Spleen (tissue), 11 donors: ENCODE data around the gene TLCD2. TPM values are rescaled to one million over a fixed set of nuclear protein-coding genes. Genes with fewer than 3 reads are reported as not detected.

Source experiments
- DNase-seq: peaks from one replicate; pipeline ENCODE4 v3.0.0-alpha.2; 2020
- H3K27ac ChIP-seq, 8 donors: fragments of 200-600 bp; sonication (generic) in 7 of 8; 1 replicate in 4 of 8; 2 replicates in 4 of 8; pipeline versions ENCODE4 v1.5.0 to v1.8.0; 2016 to 2021; ENCODE audit warnings: inconsistent platforms in 4 of 8, mild to moderate bottlenecking in 4 of 8, moderate library complexity in 1 of 8
- H3K27me3 ChIP-seq, 7 donors: fragments of 200-600 bp; sonication (generic) in 6 of 7; replicated peaks in 1 of 7; 1 replicate in 4 of 7; 2 replicates in 3 of 7; pipeline versions ENCODE4 v1.5.0 to v1.8.0; 2016 to 2021; ENCODE audit warnings: inconsistent platforms in 3 of 7, mild to moderate bottlenecking in 1 of 7
- H3K36me3 ChIP-seq, 6 donors: fragments of 200-600 bp; sonication (generic) in 5 of 6; 1 replicate in 4 of 6; 2 replicates in 2 of 6; pipeline versions ENCODE4 v1.5.0 to v1.8.0; 2016 to 2021; ENCODE audit warnings: inconsistent platforms in 2 of 6
- H3K4me1 ChIP-seq, 6 donors: fragments of 200-600 bp; sonication (generic) in 5 of 6; 1 replicate in 3 of 6; 2 replicates in 3 of 6; pipeline versions ENCODE4 v1.5.0 to v1.8.0; 2016 to 2021; ENCODE audit warnings: inconsistent platforms in 3 of 6
- H3K4me3 ChIP-seq, 8 donors: fragments of 200-600 bp; sonication (generic) in 7 of 8; 1 replicate in 4 of 8; 2 replicates in 4 of 8; pipeline versions ENCODE4 v1.5.0 to v1.8.0; 2016 to 2021; ENCODE audit warnings: inconsistent platforms in 4 of 8, mild to moderate bottlenecking in 4 of 8, moderate library complexity in 2 of 8
- H3K9me3 ChIP-seq, 8 donors: fragments of 200-600 bp; sonication (generic) in 7 of 8; 1 replicate in 4 of 8; 2 replicates in 4 of 8; pipeline versions ENCODE4 v1.5.0 to v1.8.0; 2016 to 2021; ENCODE audit warnings: inconsistent platforms in 4 of 8
- POLR2A ChIP-seq, 3 donors: fragments of 450-650 bp; IDR thresholded peaks; one replicate each; pipeline ENCODE4 v1.5.1; 2017; ENCODE audit warnings: antibody characterized with exemption in 3 of 3, mild to moderate bottlenecking in 1 of 3
- POLR2AphosphoS5 ChIP-seq, 3 donors: sonication (generic); formaldehyde crosslinking; IDR thresholded peaks; one replicate each; pipeline ENCODE4 v1.5.1; 2017; ENCODE audit warnings: antibody characterized with exemption in 3 of 3
- WGBS, 5 donors: extraction: QIAGEN DNeasy Blood & Tissue Kit in 3 of 5; methylation state at CpG; one replicate each; pipeline versions ENCODE4 v1.1.5 to v1.1.7; 2013 to 2018; 5-methylcytosine and 5-hydroxymethylcytosine counted together
- intact Hi-C: fragments of 100-400 bp; cut with DNase I; formaldehyde crosslinking; loops from one replicate; pipeline ENCODE4 v1.15.0; 2023; ENCODE audit warnings: low total_unique reads
- polyA plus RNA-seq, 3 donors: library from polyadenylated mRNA; stranded (reverse); fragments of 200-250 nt; gene quantifications; one replicate each; pipeline ENCODE4 v1.2.1, GENCODE V29; 2013
- total RNA-seq, 7 donors: library from RNA; depleted of rRNA in 3 of 7; stranded (reverse); fragments of >200 nt in 3 of 7; fragmentation: NEBNext Ultra II Directional in 4 of 7; extraction: Animal tissue kit (Norgen Biotek cat#: 25700) in 4 of 7; gene quantifications; one replicate each; pipeline versions ENCODE4 v1.1.0 to v1.2.1, GENCODE V29; 2016 to 2021
- TF ChIP-seq, protein P1 (sequence below), 11 experiments: fragments of 200-600 bp in 7 of 11; fragments of 450-650 bp in 4 of 11; sonication (generic) in 4 of 11; IDR thresholded peaks in 8 of 11; conservative IDR thresholded peaks in 3 of 11; 1 replicate in 7 of 11; 2 replicates in 4 of 11; pipeline versions ENCODE4 v1.4.0 to v1.8.0; 2016 to 2021; ENCODE audit warnings: antibody characterized with exemption in 11 of 11, inconsistent platforms in 4 of 11, mild to moderate bottlenecking in 1 of 11
- donor health status: healthy with polysubstance abuse.
- donor health status: DM: no; HTN: no; CAD: no; lungs with moderate emphysema.
- donor health status: DM: no; HTN: no; CAD: no.
- donor health status: Bipolar disorder and iron deficiency.
- donor health status: healthy.
- donor health status: DM: no; HTN: no; CAD: no.
- donor health status: DM: yes; HTN: yes; CAD: no.

TLCD2 gene
- total and polyA plus RNA-seq, 10 donors = 0.26 to 5.4 (median 2.0) TPM

- Histone ChIP-seq H3K9me3 (no peaks in the 10 kb centered on the region), H3K27me3 (no peaks in the 10 kb centered on the region), H3K4me1 (peaks cover 3 to 56% (median 14%) of the 10 kb centered on the region in 6 donors), H3K27ac (peak overlapping the region in 5 of 8 donors; percentile 31 to 71 (median 64)), H3K4me3 (no peak overlapping the region), H3K36me3 (no peaks in the 10 kb centered on the region)
- intact Hi-C loops = no loop called here
- TF ChIP-seq POLR2AphosphoS5 (IDR thresholded peaks at IDR 0.05) = no peak
- TF ChIP-seq POLR2A (IDR thresholded peaks at IDR 0.05) = no peak
- TF ChIP-seq, protein P1, sequence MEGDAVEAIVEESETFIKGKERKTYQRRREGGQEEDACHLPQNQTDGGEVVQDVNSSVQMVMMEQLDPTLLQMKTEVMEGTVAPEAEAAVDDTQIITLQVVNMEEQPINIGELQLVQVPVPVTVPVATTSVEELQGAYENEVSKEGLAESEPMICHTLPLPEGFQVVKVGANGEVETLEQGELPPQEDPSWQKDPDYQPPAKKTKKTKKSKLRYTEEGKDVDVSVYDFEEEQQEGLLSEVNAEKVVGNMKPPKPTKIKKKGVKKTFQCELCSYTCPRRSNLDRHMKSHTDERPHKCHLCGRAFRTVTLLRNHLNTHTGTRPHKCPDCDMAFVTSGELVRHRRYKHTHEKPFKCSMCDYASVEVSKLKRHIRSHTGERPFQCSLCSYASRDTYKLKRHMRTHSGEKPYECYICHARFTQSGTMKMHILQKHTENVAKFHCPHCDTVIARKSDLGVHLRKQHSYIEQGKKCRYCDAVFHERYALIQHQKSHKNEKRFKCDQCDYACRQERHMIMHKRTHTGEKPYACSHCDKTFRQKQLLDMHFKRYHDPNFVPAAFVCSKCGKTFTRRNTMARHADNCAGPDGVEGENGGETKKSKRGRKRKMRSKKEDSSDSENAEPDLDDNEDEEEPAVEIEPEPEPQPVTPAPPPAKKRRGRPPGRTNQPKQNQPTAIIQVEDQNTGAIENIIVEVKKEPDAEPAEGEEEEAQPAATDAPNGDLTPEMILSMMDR (IDR thresholded peaks at IDR 0.05 in 8 of 11, conservative IDR thresholded peaks at IDR 0.05 in 3 of 11) = no peak
- WGBS, 5 donors = 71 to 84% (median 74%) methylated on average over 17 to 20 of the region's 20 CpGs
- DNase-seq = no peak
These were observed 45.2 kb upstream of the TLCD2 start for GRCh38 chr17:1755252-1755826.

GRCh38 chr17:1754430-1755112, 44.4 kb upstream of the TLCD2 start:
- DNase-seq = no peak
- Histone ChIP-seq H3K4me1 (peaks cover 3 to 56% (median 14%) of the 10 kb centered on the region in 6 donors), H3K9me3 (no peaks in the 10 kb centered on the region), H3K4me3 (no peak overlapping the region), H3K36me3 (no peaks in the 10 kb centered on the region), H3K27me3 (no peaks in the 10 kb centered on the region), H3K27ac (peak overlapping the region in 2 of 8 donors; percentile 4 to 71)
- WGBS, 5 donors = 76 to 89% (median 82%) methylated on average over 14 to 25 of the region's 25 CpGs
- TF ChIP-seq, protein P1 (IDR thresholded peaks at IDR 0.05 in 8 of 11, conservative IDR thresholded peaks at IDR 0.05 in 3 of 11) = no peak
- TF ChIP-seq POLR2AphosphoS5 (IDR thresholded peaks at IDR 0.05) = no peak
- no peak for TF ChIP-seq POLR2A (IDR thresholded peaks at IDR 0.05)
- intact Hi-C loops = no loop called here

- peaks cover 3 to 51% (median 14%) of the 10 kb centered on the region in 6 donors for H3K4me1 ChIP-seq
- no peaks in the 10 kb centered on the region for H3K9me3 ChIP-seq
- intact Hi-C loops = no loop called here
- TF ChIP-seq, protein P1 (IDR thresholded peaks at IDR 0.05 in 8 of 11, conservative IDR thresholded peaks at IDR 0.05 in 3 of 11) = no peak
- peak in 1 of 3 donors; percentile 19 for TF ChIP-seq POLR2AphosphoS5 (IDR thresholded peaks at IDR 0.05)
- H3K27ac ChIP-seq = peak overlapping the region in 2 of 8 donors; percentile 4 to 71
- H3K27me3 ChIP-seq = no peaks in the 10 kb centered on the region
- no peak overlapping the region for H3K4me3 ChIP-seq
- no peak for DNase-seq
- WGBS, 5 donors = 74 to 80% (median 79%) methylated on average over 20 to 23 of the region's 23 CpGs
- no peaks in the 10 kb centered on the region for H3K36me3 ChIP-seq
These were observed 43.7 kb upstream of the TLCD2 start for GRCh38 chr17:1753767-1754429.
